ENCODE data around the gene SPEN.

GRCh38 chr1:15882665-15883064 is 35.2 kb downstream of the SPEN start:
- TF ChIP-seq CTCF (IDR thresholded peaks at IDR 0.05; ENCODE audit: low read depth, low read length, poor library complexity, severe bottlenecking) (no peak), EZH2phosphoT487 (IDR thresholded peaks at IDR 0.05; ENCODE audit: borderline replicate concordance, low read length) (no peak)

All from DOHH2 (cell line).